Endometrial microvascular endothelial cells (primary cell): ENCODE data around the gene SPACA7. TPM values are rescaled to one million over a fixed set of nuclear protein-coding genes. Genes with fewer than 3 reads are reported as not detected.
"Not testable (repeated sequence)": the region's sequence is repeated elsewhere in the genome, so short reads cannot be mapped to it uniquely, and the experiment has no call there.

ENCODE experiments used
- in situ Hi-C: cut with HindIII; loops from 2 replicates; pipeline ENCODE4 v1.10.0; 2017; ENCODE audit warnings: low sequenced_read_pairs, low pct_unique_long_range_greater_than_20kb; ENCODE audit errors: inconsistent ontology term
- total RNA-seq: library from RNA; depleted of rRNA; stranded (reverse); fragments of >200 nt; gene quantifications from one replicate; pipeline ENCODE4 v1.2.3, GENCODE V29; 2015; ENCODE audit errors: inconsistent ontology term

The SPACA7 gene
- total RNA-seq, 1 donor from 2014 or later = not detected

DNA sequence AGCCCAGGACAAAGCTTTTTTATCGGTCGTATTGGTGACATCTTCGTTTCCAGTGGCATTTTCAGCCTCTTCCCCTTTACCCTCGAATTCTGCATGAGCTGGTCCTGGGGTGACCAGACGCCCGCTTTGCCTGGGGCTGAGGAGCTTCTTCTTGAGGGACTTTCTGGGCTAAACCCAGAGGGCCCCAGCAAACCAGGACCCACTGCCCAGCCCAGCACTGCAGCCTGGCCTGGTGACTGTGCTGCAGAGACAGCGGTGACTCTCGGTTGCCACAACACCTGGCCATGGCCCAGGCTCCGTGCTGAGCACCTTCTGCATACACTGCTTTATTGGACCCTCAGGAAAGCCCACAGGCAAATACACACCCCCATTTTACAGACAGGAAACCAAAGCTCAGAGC is 21.0 kb downstream of the SPACA7 start:
- in situ Hi-C loops = no loop called here

DNA sequence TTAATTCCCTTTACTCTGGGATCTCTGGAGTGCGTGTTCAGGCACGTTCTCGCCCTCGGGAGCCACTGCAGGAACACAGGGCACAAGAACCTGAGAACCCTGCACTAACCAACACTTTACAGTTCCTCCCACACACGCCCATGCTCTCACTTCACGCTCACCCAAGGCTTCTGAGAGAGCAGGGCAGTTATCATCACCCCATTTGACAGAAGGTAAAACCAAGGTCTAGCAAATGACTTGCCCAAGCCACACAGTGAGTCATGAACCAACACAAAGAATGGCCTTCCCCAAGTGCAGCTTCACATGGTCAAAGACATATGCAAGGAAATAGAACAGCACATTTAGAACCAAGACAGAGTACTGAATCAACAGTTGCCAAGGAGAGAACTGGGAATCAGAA is 22.2 kb downstream of the SPACA7 start:
- in situ Hi-C loops = not testable (repeated sequence)

- in situ Hi-C loops = not testable (repeated sequence)
These were observed 33.7 kb downstream of the SPACA7 start for GRCh38 chr13:112409828-112410227.

GRCh38 chr13:112416647-112417046 is 40.5 kb downstream of the SPACA7 start:
- in situ Hi-C loops = no loop called here

- in situ Hi-C loops = no loop called here
These were observed 40.9 kb downstream of the SPACA7 start for GRCh38 chr13:112417079-112417478.

DNA sequence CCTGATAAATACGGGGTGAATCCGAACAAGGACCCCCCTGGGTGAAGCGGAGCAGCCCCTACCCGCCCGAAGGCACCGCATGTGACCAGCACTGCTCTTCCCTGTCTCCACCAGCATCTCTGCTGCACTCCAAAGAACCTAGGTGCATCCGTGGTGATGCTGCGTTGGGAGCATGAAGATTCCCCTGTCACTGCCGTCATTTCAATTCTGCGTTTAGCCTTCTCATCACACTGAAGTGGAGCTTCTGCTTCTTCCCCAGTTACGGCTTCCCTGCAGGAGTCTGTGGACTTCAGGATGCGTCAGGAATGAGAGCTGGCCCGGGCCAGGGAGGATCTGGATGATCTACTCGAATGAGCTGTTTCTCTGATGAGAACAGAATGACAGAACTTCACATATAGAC is 47.9 kb downstream of the SPACA7 start:
- in situ Hi-C loops = no loop called here

GRCh38 chr13:112428704-112429103 is 52.5 kb downstream of the SPACA7 start:
- in situ Hi-C loops = no loop called here

GRCh38 chr13:112431734-112432133 is 55.6 kb downstream of the SPACA7 start:
- in situ Hi-C loops = no loop called here

- in situ Hi-C loops = not testable (repeated sequence)
These were observed 56.6 kb downstream of the SPACA7 start for GRCh38 chr13:112432734-112433133.

GRCh38 chr13:112433517-112433916 is 57.4 kb downstream of the SPACA7 start:
- in situ Hi-C loops = not testable (repeated sequence)

GRCh38 chr13:112434032-112434431 is 57.9 kb downstream of the SPACA7 start:
- in situ Hi-C loops = no loop called here

- in situ Hi-C loops = no loop called here
These were observed 58.9 kb downstream of the SPACA7 start for GRCh38 chr13:112434937-112435523.

DNA sequence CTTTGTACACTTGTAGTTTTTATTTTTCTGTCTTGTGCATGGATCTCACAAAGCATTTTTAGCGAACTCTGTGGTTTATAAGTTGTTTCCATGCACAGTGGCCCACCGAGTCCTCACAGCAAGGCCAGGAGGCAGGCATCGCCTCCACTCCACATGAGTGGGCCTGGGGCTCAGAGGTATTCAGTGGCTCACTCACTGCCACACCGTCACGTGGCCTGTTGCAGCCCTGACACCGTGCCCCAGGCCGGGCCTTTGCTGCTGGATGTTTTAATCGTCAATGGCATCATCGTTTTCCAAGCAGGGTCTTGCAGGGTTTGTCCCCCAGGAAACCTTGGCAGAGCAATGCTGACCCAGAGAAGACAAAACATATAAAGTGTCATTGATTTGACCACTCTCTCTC is 59.8 kb downstream of the SPACA7 start:
- in situ Hi-C loops = no loop called here

DNA sequence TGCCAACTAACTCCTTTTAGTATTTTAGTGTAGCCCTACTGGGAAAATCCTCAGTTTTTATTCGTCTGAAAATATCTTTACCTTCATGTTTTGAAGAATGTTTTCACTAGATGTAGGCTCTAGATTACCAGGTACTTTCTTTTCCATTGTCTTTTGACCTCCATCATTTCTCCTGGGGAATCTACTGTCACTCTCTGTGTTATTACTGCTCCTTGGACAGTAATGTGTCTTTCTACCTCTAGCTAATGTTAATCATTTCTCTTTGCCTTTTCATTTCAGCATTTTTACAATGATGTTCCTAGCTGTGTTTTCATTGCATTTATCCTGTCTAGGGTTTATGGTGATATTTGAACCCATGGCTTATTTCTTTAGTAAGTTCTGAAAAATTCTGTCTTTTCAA is 61.9 kb downstream of the SPACA7 start:
- in situ Hi-C loops = no loop called here

DNA sequence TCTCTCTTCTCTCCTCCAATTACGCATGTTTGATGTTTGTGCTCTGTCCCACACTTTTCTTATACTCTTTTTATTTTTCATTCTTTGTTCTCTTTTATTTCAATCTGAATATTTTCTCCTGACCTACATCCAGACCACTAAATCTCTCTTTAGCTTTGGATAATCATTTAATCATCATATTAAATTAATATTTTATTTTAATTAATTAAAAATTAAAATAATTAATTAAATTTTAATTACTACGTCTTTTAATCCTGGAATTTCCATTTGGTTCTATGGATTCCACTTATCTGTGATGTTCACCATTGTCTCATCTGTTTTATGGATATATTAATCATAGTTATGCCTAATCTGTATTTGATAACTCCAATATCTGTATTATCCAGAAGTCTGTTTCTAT is 62.4 kb downstream of the SPACA7 start:
- in situ Hi-C loops = no loop called here

DNA sequence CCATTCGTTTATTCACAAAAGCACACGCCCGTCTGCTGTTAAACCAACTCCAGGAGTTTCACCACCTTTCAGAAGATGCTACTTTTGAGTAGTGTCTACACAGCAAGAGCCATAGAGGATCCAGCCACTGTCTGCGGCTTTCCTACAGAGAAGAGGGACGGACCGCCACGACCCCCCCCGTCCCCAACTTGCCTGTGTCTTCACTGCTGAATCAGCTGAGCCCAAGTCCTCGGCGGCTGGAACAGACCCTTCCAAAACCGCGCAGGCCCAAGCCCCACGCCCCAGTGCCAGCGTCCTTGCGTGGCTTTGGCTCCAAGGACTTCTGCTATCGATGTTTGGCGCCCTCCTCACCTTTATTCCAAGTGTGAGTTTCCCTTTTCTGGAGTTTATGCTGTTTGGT is 65.1 kb downstream of the SPACA7 start:
- in situ Hi-C loops = no loop called here

GRCh38 chr13:112441779-112442310 is 65.7 kb downstream of the SPACA7 start:
- in situ Hi-C loops = no loop called here

GRCh38 chr13:112442483-112443090 is 66.4 kb downstream of the SPACA7 start:
- in situ Hi-C loops = no loop called here

DNA sequence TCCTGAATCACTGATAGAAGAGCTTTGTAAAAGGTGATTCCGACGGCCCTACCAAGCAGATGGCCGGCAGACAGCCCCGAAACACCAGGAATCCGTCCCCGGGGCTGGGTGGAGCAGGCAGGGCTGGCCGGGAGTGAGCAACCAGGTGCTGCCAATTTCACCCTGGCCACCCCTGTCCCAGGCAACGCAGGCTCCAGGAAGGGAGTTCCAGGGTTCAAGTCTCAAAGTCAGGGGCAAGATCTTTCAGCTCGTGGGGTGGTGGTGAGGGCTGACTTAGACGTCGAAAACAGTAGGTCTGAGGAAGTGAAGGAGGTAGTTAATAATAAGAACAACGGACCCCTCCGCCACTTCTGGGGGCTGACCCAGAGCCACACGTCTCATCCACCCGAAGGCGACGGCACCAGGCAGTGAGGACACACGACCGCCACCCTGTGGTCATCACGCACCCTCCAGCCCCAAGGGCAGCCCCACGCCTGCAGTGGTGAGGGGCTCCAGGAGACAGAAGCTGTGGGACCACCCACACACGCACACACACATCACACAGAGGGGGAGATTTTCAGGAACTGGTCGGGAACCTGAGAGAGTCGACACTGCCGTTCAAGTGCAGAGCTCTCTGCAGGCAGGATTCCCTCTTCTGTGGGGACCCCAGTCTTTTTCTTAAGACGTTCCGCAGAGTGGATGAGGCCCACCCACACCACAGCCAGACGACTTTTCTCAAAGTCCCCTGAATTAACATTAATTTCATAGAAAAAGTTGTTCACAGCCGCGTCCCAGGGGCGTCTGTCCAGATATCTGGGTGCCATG is 67.2 kb downstream of the SPACA7 start:
- in situ Hi-C loops = no loop called here

DNA sequence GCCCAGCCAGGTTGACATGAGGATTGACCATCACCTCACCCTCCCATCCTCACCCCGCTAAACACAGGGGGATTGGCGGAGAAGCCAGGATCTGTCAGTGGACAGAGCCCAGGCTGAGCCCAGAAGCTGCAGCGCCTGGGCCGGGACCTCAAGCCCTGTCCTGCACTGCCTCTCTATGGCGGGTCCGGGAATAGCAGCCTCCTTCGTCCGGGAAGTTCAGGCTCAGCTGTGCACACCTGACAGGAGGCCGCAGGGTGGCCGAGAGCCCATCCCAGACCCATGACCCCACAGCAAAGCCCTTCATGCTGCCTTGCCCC is 67.8 kb downstream of the SPACA7 start:
- in situ Hi-C loops = no loop called here
